ENCODE data around the gene MSL1.

DNA sequence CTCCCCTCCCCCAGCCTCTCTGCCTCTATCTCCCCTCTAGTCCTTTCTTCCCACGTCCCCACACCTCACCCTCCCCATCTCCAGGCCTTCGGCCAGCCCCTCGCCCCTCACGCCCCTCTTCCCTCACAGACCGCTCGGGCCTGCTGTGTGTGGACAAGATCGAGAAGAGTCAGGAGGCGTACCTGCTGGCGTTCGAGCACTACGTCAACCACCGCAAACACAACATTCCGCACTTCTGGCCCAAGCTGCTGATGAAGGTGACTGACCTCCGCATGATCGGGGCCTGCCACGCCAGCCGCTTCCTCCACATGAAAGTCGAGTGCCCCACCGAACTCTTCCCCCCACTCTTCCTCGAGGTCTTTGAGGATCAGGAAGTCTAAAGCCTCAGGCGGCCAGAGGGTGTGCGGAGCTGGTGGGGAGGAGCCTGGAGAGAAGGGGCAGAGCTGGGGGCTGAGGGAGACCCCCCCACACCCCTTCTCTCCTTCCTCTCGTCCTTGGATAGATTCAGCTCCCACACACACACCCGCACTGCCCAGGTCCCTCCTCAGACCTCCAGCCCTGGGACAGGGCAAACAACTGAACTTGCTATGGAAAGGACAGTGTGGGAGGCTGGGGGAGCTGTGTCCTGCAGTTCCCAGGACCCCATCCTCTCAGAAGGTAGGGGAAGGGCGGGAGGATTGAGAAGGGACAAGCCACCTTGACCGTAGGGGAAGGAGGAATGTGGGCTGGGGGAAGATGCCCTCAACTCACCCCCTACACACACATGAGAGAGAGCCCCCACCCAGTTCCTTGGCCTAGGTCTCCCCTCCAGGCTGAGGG is 32.5 kb upstream of the MSL1 start:
- no peak for TF ChIP-seq CTCF (IDR thresholded peaks at IDR 0.05; ENCODE audit: low read length)
- TF ChIP-seq EZH2 (IDR thresholded peaks at IDR 0.05; ENCODE audit: borderline replicate concordance, low read length), result no peak
